Measurements from ENCODE around the gene HSPA1A.

Gene HSPA1A

DNA sequence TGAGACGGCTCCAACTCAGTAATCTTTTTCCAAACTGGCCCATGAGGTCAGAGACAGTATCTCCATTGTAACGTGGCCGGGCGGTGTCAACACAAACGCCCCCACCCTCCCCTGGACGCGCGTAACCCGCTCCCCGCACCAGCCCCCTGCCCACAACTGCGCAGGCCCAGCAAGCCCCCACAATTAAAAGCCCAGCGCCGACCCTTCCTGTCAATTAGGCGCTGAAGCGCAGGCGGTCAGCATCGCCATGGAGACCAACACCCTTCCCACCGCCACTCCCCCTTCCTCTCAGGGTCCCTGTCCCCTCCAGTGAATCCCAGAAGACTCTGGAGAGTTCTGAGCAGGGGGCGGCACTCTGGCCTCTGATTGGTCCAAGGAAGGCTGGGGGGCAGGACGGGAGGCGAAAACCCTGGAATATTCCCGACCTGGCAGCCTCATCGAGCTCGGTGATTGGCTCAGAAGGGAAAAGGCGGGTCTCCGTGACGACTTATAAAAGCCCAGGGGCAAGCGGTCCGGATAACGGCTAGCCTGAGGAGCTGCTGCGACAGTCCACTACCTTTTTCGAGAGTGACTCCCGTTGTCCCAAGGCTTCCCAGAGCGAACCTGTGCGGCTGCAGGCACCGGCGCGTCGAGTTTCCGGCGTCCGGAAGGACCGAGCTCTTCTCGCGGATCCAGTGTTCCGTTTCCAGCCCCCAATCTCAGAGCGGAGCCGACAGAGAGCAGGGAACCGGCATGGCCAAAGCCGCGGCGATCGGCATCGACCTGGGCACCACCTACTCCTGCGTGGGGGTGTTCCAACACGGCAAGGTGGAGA is at the start of gene HSPA1A, which contains the start of gene HSPA1L:
TSS of gene HSPA1A (plus strand) at position 519 of the 814 bp plus-strand sequence. CDS start at position 733, 214 bp downstream.
TSS of gene HSPA1L (minus strand) at position 259 of the 814 bp plus-strand sequence. CDS start 3,311 bp downstream, outside the sequence.
- Histone ChIP-seq H3K4me1 (ENCODE audit: insufficient read depth, low read length, poor library complexity, severe bottlenecking) (no peaks in the 10 kb centered on the region), H3K9me3 (ENCODE audit: insufficient read depth, low read depth, low read length) (no peaks in the 10 kb centered on the region), H3K79me2 (ENCODE audit: insufficient read depth, low read length) (no peaks in the 10 kb centered on the region), H3K4me3 (ENCODE audit: low read length, poor library complexity, severe bottlenecking) (no peak within 1 kb of the TSS), H3K27me3 (ENCODE audit: insufficient read depth, low read length, poor library complexity, severe bottlenecking) (no peaks in the 10 kb centered on the region), H3K36me3 (ENCODE audit: insufficient read depth, low read length) (no peaks in the 10 kb centered on the region), H2AFZ (ENCODE audit: low read length) (no peak within 1 kb of the TSS), H3K4me2 (ENCODE audit: low read depth, low read length, poor library complexity, severe bottlenecking) (no peak within 1 kb of the TSS), H3F3A (ENCODE audit: low read depth) (no peaks in the 10 kb centered on the region), H4K20me1 (ENCODE audit: insufficient read depth, low read length, poor library complexity, severe bottlenecking) (no peaks in the 10 kb centered on the region), H3K9ac (ENCODE audit: low read depth, low read length, poor library complexity, severe bottlenecking) (no peak within 1 kb of the TSS), H3K9me2 (replicated peaks; ENCODE audit: low read depth, low read length) (no peaks in the 10 kb centered on the region)
- TF ChIP-seq EZH2phosphoT487 (IDR thresholded peaks at IDR 0.05; ENCODE audit: borderline replicate concordance): no peak
- TF ChIP-seq, protein P1, sequence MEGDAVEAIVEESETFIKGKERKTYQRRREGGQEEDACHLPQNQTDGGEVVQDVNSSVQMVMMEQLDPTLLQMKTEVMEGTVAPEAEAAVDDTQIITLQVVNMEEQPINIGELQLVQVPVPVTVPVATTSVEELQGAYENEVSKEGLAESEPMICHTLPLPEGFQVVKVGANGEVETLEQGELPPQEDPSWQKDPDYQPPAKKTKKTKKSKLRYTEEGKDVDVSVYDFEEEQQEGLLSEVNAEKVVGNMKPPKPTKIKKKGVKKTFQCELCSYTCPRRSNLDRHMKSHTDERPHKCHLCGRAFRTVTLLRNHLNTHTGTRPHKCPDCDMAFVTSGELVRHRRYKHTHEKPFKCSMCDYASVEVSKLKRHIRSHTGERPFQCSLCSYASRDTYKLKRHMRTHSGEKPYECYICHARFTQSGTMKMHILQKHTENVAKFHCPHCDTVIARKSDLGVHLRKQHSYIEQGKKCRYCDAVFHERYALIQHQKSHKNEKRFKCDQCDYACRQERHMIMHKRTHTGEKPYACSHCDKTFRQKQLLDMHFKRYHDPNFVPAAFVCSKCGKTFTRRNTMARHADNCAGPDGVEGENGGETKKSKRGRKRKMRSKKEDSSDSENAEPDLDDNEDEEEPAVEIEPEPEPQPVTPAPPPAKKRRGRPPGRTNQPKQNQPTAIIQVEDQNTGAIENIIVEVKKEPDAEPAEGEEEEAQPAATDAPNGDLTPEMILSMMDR (conservative IDR thresholded peaks at IDR 0.05; ENCODE audit: low read length): no peak

DNA sequence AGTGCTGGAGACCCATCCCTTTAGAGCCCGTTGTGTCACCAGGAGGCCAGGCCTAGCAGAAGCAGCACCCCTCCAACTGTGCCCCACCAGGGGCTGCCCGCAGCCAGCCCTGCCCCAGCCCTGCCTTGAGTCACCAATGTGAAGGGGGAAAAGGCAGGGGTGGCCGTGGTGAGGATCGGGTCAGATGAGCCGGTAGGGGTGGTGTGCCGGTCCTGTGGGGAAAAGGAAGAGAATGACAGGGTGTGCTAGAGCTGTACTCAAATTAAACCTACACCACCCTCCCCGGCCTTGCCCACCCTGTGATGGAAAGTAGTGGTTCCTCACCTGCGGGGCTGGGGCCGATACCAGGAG is 49.8 kb upstream of the HSPA1A start:
- H4K20me1 ChIP-seq (ENCODE audit: insufficient read depth, low read length, poor library complexity, severe bottlenecking): no peaks in the 10 kb centered on the region
- no peak overlapping the region for H2AFZ ChIP-seq (ENCODE audit: low read length)
- no peaks in the 10 kb centered on the region for H3K27me3 ChIP-seq (ENCODE audit: insufficient read depth, low read length, poor library complexity, severe bottlenecking)
- no peaks in the 10 kb centered on the region for H3F3A ChIP-seq (ENCODE audit: low read depth)
- H3K9me3 ChIP-seq (ENCODE audit: insufficient read depth, low read depth, low read length): no peaks in the 10 kb centered on the region
- TF ChIP-seq, protein P1 (conservative IDR thresholded peaks at IDR 0.05; ENCODE audit: low read length): no peak
- no peak for TF ChIP-seq EZH2phosphoT487 (IDR thresholded peaks at IDR 0.05; ENCODE audit: borderline replicate concordance)
- no peak overlapping the region for H3K4me3 ChIP-seq (ENCODE audit: low read length, poor library complexity, severe bottlenecking)
- no peaks in the 10 kb centered on the region for H3K79me2 ChIP-seq (ENCODE audit: insufficient read depth, low read length)
- no peak overlapping the region for H3K4me2 ChIP-seq (ENCODE audit: low read depth, low read length, poor library complexity, severe bottlenecking)
- H3K4me1 ChIP-seq (ENCODE audit: insufficient read depth, low read length, poor library complexity, severe bottlenecking): peaks cover 3% of the 10 kb centered on the region
- no peaks in the 10 kb centered on the region for H3K36me3 ChIP-seq (ENCODE audit: insufficient read depth, low read length)
- no peak overlapping the region for H3K9ac ChIP-seq (ENCODE audit: low read depth, low read length, poor library complexity, severe bottlenecking)
- no peaks in the 10 kb centered on the region for H3K9me2 ChIP-seq (replicated peaks; ENCODE audit: low read depth, low read length)

DNA sequence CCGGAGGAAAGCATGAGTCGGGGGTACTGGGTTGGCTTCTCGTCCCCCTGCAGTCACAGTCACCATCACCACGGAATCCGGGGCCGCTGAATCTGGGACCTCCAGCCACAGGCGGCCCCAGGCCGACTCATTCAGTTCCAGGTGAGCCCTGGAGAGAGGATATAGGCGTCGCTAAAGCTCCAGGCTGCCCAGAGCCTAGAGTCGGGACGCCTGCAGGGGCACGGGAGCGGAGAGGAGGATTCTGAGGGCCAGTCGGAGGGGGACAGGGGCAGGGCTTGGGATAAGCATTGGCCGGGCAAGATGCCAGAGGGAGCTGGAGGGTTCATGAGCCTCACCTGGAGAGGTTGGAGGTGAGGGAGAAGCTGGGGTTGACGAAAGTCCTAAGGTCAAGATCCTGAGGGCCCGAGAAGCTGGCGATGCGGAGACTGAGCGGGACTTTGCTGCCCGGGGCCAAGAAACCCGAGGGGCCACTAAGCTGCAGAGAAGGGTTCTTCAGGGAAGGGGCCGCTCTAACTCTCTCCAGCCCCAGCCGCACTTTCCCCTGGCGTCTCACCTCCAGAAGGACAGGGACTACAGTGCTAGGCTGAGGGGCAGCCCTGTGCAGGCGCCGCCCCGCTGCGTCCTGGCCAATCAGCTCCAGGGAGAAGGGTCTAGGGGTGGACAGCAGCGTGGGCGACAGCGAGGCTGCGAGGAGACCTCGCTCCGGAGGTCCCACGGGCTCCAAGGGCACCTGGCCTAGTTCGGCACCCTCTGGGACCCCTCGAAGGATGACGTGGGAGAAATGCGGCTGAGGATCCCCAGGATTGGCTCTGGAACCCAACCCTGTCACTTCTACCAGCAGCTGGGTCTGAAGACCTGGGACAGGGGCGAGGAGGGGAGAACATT is 49.2 kb upstream of the HSPA1A start:
- H3K36me3 ChIP-seq (ENCODE audit: insufficient read depth, low read length): no peaks in the 10 kb centered on the region
- no peak overlapping the region for H3K4me3 ChIP-seq (ENCODE audit: low read length, poor library complexity, severe bottlenecking)
- no peaks in the 10 kb centered on the region for H3K79me2 ChIP-seq (ENCODE audit: insufficient read depth, low read length)
- H3K9me2 ChIP-seq (replicated peaks; ENCODE audit: low read depth, low read length): no peaks in the 10 kb centered on the region
- no peak overlapping the region for H3K9ac ChIP-seq (ENCODE audit: low read depth, low read length, poor library complexity, severe bottlenecking)
- TF ChIP-seq EZH2phosphoT487 (IDR thresholded peaks at IDR 0.05; ENCODE audit: borderline replicate concordance): no peak
- TF ChIP-seq, protein P1 (conservative IDR thresholded peaks at IDR 0.05; ENCODE audit: low read length): no peak
- H3K4me1 ChIP-seq (ENCODE audit: insufficient read depth, low read length, poor library complexity, severe bottlenecking): peaks cover 3% of the 10 kb centered on the region
- H3F3A ChIP-seq (ENCODE audit: low read depth): no peaks in the 10 kb centered on the region
- no peaks in the 10 kb centered on the region for H3K9me3 ChIP-seq (ENCODE audit: insufficient read depth, low read depth, low read length)
- H3K4me2 ChIP-seq (ENCODE audit: low read depth, low read length, poor library complexity, severe bottlenecking): no peak overlapping the region
- H4K20me1 ChIP-seq (ENCODE audit: insufficient read depth, low read length, poor library complexity, severe bottlenecking): no peaks in the 10 kb centered on the region
- no peak overlapping the region for H2AFZ ChIP-seq (ENCODE audit: low read length)
- H3K27me3 ChIP-seq (ENCODE audit: insufficient read depth, low read length, poor library complexity, severe bottlenecking): no peaks in the 10 kb centered on the region
